HEK293T (cell line): ENCODE measurements around the gene INHBE.

Source experiments
- CTCF ChIA-PET: fragments of 350-600 bp; formaldehyde crosslinking; extraction: SDS; loops from one replicate; lab custom pipeline; 2021; ENCODE audit warnings: antibody characterized with exemption, inconsistent platforms; lab: Yijun Ruan, JAX
- POLR2A ChIA-PET: fragments of 350-600 bp; formaldehyde crosslinking; extraction: SDS; loops from one replicate; lab custom pipeline; 2020; ENCODE audit warnings: antibody characterized with exemption, inconsistent platforms; lab: Yijun Ruan, JAX
- DNase-seq: peaks from one replicate; pipeline ENCODE4 v3.0.0; 2012; ENCODE audit warnings: mixed read lengths; ENCODE audit errors: extremely low spot score
- ARNT ChIP-seq: fragments of 450-650 bp; IDR thresholded peaks from 2 replicates; pipeline ENCODE4 v1.6.1; 2017; ENCODE audit warnings: mild to moderate bottlenecking
- BHLHE40 ChIP-seq: fragments of 450-650 bp; IDR thresholded peaks from 2 replicates; pipeline ENCODE4 v1.6.1; 2016; ENCODE audit warnings: mild to moderate bottlenecking, moderate library complexity, borderline replicate concordance
- CTBP1 ChIP-seq: fragments of 450-650 bp; IDR thresholded peaks from 2 replicates; pipeline ENCODE4 v1.6.1; 2016; ENCODE audit warnings: borderline replicate concordance
- ELF4 ChIP-seq: fragments of 450-650 bp; IDR thresholded peaks from 2 replicates; pipeline ENCODE4 v1.6.1; 2017; ENCODE audit warnings: antibody characterized with exemption
- FOXA1 ChIP-seq: fragments of 450-650 bp; IDR thresholded peaks from 2 replicates; pipeline ENCODE4 v1.6.1; 2016; ENCODE audit warnings: mild to moderate bottlenecking
- FOXK2 ChIP-seq: fragments of 450-650 bp; IDR thresholded peaks from 2 replicates; pipeline ENCODE4 v1.6.1; 2016; ENCODE audit warnings: mild to moderate bottlenecking
- FOXM1 ChIP-seq: fragments of 450-650 bp; IDR thresholded peaks from 2 replicates; pipeline ENCODE4 v1.6.1; 2017; ENCODE audit warnings: mild to moderate bottlenecking, borderline replicate concordance
- HDGF ChIP-seq: fragments of 450-650 bp; IDR thresholded peaks from 2 replicates; pipeline ENCODE4 v1.6.1; 2017; ENCODE audit warnings: antibody characterized with exemption, borderline replicate concordance
- L3MBTL2 ChIP-seq: fragments of 450-650 bp; conservative IDR thresholded peaks from 2 replicates; pipeline ENCODE4 v1.6.1; 2016; ENCODE audit warnings: mild to moderate bottlenecking
- LEF1 ChIP-seq: fragments of 450-650 bp; IDR thresholded peaks from 2 replicates; pipeline ENCODE4 v1.6.1; 2017; ENCODE audit warnings: mild to moderate bottlenecking, borderline replicate concordance
- NFRKB ChIP-seq: fragments of 450-650 bp; IDR thresholded peaks from 2 replicates; pipeline ENCODE4 v1.6.1; 2016; ENCODE audit warnings: mild to moderate bottlenecking, moderate library complexity
- SP1 ChIP-seq: fragments of 450-650 bp; IDR thresholded peaks from 2 replicates; pipeline ENCODE4 v1.6.1; 2017
- SUZ12 ChIP-seq: fragments of 450-650 bp; IDR thresholded peaks from 2 replicates; pipeline ENCODE4 v1.6.1; 2016; ENCODE audit warnings: mild to moderate bottlenecking
- TARDBP ChIP-seq: fragments of 450-650 bp; IDR thresholded peaks from 2 replicates; pipeline ENCODE4 v1.6.1; 2016
- ZNF384 ChIP-seq: fragments of 450-650 bp; IDR thresholded peaks from 2 replicates; pipeline ENCODE4 v1.6.1; 2016
- TF ChIP-seq, protein P1 (sequence below): fragments of 450-650 bp; IDR thresholded peaks from 2 replicates; pipeline ENCODE4 v1.6.1; 2016

INHBE gene

DNA sequence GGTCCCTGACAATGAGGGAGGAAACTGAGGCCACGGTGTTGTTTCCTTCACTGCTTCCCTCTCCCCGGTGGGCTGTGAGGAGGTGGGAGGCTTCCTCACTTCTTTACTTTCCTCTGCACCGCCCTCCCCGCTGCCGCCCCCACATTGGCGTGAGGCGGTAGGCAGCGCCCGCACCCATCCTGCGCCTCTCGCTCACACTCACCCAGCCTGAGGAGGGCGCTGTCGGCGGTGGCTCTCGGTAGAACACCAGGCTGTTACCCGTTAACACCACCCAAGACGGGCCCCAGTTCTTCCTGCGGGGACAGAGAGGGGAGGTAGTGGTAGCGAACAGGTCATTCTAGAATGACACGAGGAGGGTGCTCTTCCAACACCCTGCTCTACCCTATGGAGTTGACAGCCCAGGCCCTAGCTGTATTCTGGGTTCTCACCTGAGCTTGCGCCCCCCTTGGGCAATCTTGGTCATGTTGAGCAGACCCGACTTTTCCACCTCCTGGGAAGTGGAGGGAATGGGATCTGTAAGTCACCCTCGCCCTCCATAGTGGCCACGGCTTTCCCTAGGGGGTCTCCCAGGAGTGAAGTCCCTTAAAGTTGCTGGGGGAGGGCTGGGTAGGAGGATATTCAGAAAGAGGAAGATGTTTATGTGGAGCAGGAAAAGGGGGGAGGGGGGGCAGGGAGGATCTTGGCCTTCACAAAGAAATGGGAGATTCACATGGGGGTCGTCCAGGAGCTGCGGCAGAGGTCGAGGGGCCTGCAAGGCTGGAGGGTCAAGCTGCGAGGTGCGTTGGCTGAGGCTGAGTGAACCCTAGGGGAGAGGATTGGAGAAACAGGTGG is 21.3 kb downstream of the INHBE start:
- POLR2A ChIA-PET, result interaction anchor here (1.1 kb wide), 1 partner anchor 10 kb away, joined by 7 read pairs; no protein-coding TSS in a partner anchor
- TF ChIP-seq LEF1 (no peak), FOXK2 (no peak), ZNF384 (no peak), L3MBTL2 (no peak), CTBP1 (no peak), FOXA1 (no peak), SP1 (no peak), FOXM1 (no peak), ELF4 (no peak), SUZ12 (no peak), BHLHE40 (no peak)
- TF ChIP-seq, protein P1, sequence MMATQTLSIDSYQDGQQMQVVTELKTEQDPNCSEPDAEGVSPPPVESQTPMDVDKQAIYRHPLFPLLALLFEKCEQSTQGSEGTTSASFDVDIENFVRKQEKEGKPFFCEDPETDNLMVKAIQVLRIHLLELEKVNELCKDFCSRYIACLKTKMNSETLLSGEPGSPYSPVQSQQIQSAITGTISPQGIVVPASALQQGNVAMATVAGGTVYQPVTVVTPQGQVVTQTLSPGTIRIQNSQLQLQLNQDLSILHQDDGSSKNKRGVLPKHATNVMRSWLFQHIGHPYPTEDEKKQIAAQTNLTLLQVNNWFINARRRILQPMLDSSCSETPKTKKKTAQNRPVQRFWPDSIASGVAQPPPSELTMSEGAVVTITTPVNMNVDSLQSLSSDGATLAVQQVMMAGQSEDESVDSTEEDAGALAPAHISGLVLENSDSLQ, result no peak
- CTCF ChIA-PET, result interaction anchor here (0.6 to 1.4 kb wide), 2 partner anchors 16 to 18 kb away, joined by 3 read pairs; no protein-coding TSS in a partner anchor
- DNase-seq, result no peak

DNA sequence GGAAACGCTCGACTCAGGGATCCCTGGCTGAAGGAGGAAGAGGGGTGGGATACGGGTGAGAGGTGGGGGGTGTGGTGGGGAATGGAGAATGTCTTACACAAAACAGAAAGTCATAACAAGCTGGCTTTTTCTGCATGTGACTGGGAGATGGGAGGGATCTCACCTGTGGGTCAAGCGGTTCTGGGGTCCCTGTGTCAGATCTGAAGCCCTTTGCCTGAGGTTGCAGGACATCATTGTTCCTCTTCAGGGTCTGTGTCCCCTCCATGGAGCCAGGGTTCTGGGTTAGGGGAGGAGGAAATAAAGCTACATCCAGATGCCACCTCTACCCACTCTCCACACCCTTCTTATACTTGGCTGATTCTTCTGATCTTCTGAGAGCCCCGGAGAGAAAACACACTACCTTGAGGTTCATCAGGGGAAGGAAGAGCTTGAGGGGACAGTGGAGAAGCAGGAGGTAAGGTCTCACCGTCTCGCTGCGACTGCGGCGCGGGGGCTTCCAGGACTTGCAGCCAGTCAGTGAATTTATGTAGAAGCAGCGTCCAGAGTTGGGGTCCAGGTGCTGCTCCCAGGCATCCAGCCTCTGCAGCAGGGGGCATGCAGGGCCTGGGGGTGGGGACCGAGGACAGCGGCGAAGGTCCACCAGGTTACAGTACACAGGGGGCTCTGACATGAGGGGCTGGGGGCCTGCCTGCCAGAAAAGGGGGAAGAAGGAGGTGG is 22.0 kb downstream of the INHBE start:
- ChIA-PET CTCF (interaction anchor here (0.6 to 1.4 kb wide), 2 partner anchors 17 to 18 kb away, joined by 3 read pairs; no protein-coding TSS in a partner anchor), POLR2A (interaction anchor here (1.1 kb wide), 1 partner anchor 9 kb away, joined by 7 read pairs; no protein-coding TSS in a partner anchor)

DNA sequence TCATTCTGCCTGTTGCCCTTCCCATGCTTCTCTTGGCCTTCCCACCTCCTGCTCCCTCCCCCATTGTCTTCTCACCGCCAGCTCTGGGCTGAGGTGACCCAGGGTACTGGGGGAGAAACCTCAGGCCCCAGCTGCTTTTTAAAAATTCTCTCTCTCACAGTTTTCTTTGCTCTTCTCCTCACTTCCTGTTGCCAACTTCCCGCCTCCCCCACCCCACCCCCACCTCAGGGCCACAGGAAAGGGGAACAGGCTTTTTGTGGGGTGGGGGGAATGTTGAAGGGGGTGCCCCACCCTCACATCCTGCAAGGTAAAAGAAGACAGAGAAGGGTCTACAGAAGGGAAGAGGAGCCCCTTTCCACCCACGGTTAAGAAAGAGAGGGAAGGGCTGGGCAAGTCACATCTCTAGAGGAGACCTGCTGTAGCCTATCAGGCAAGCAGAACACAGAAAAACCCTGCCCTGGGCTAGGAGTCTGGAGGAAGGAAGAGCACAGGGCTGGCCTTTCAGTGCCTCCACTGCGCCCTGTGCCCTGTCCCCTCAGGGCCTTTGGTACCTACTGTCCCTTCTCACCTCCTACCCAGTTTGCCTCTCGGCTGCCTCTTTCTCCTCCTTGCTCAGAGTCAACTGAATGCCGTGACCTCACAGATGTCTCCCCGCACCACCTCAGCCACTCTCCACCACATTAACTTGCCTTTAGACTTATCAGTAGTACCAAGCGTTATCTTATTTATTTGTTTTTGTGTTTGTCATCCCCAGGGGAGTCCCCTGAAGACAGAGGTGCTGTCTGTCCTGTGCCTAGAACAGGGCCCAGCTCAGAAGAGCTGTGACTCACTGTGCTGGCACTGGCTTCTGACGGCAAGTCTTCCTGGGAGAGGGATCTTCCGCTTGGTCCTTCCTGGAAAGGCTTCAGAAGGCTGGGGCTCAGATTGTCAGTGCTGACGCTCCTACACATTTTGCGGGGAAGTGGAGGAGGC is 22.9 kb downstream of the INHBE start:
- ChIA-PET CTCF (interaction anchor here (1.4 kb wide), 1 partner anchor 19 kb away, joined by 3 read pairs; no protein-coding TSS in a partner anchor), POLR2A (interaction anchor here (0.9 to 1.1 kb wide), 2 partner anchors 9 to 22 kb away, joined by 3 to 7 read pairs; no protein-coding TSS in a partner anchor)
- no peak for DNase-seq
- TF ChIP-seq L3MBTL2 (no peak), ARNT (no peak), FOXK2 (no peak), NFRKB (no peak), TARDBP (no peak), LEF1 (no peak), SUZ12 (no peak), ELF4 (no peak), HDGF (no peak), FOXM1 (no peak), BHLHE40 (no peak), SP1 (no peak), ZNF384 (no peak), CTBP1 (no peak), FOXA1 (no peak)
- TF ChIP-seq, protein P1, result no peak

More for the DNA sequence above, 22.0 kb downstream of the INHBE start:
- TF ChIP-seq, protein P1, result no peak
- DNase-seq, result no peak

DNA sequence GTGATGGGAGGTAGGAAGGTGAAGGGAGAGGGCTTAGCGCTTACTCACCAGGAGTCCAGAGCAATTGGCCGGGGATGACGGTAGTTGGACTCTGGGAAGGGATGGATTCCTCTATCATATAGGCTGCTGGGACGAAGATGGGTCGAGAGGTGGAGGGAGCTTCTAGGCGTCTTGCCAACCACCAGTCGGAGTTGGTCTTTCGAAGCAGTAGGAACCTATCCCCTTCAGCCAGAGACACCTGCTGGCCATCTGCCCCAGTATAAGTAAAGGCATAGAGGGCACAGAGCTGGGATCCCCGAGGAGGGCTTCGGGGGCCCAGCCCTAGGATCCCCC is 23.9 kb downstream of the INHBE start:
- ChIA-PET POLR2A (interaction anchor here (0.9 to 1.4 kb wide), 2 partner anchors 21 to 23 kb away, joined by 3 read pairs; no protein-coding TSS in a partner anchor), CTCF (no interaction called here)
- DNase-seq, result no peak
- TF ChIP-seq FOXA1, result no peak
- no peak for TF ChIP-seq L3MBTL2
- TF ChIP-seq SUZ12, result no peak
- no peak for TF ChIP-seq HDGF
- no peak for TF ChIP-seq BHLHE40
- no peak for TF ChIP-seq NFRKB
- TF ChIP-seq LEF1, result no peak
- no peak for TF ChIP-seq FOXM1
- TF ChIP-seq ARNT, result no peak
- no peak for TF ChIP-seq FOXK2
- TF ChIP-seq, protein P1, result no peak
- TF ChIP-seq ZNF384, result no peak
- TF ChIP-seq SP1, result no peak
- no peak for TF ChIP-seq TARDBP
